GM18858 (cell line): ENCODE results near the gene MYBPHL.

Source experiments
- ATAC-seq: cut with Tn5 transposase; IDR thresholded peaks from one replicate; pipeline ENCODE4 v1.9.1; 2021; ENCODE audit not compliant: unreplicated experiment

Gene MYBPHL

GRCh38 chr1:109281680-109282496 lies 24.9 kb downstream of the MYBPHL start:
- ATAC-seq: no peak

DNA sequence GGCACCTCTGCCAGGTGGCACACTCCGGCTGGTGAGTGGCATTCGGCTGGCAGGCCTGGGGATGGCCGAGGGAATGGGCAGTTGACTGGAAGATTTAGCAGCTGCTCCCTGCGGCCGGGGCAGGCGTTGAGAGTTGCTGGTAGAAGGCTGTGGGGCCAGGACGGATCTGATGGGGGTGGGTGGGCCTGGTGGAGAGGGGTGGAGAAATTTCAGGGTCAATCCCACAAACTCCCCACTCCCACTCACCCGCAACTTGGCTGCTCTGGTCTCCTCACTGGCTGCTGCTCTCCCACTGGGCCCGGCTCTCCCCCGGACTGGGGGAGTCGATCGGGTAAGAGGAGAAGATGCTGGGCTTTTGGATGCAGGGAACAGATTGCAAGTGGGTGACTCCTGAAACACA lies 25.9 kb downstream of the MYBPHL start:
- ATAC-seq: no peak

DNA sequence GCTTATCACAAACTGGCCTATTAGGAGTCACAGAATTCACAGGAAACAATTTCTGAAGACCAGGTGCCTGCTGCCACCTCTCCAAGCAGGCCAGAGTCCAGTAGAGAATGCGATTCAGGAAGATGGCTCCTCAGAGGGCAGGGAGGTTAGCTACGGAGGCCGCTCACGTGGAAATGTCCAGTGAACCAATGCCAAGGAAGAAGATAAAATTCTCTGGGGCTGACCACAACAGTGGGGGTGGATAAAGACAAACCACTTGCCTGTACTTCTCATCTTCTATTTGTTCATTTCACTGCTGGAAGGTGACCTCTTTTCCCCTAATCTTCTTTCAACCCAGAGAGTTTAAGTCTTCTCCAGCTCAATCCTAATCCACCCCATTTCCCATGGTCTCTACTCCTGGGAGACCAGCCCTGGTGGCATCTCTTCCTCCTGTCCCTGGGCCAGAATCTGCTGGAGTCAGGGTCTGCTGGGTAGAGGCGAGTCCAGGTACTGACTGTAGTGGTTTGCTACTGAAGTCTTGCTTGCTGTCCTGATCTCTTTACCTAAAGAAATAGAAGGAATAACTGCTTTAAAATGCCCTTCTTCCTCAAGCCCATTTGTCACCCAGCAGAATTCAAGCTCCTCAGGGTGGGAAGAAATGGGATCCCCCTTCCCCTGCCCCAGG lies 27.1 kb downstream of the MYBPHL start:
- ATAC-seq: no peak

DNA sequence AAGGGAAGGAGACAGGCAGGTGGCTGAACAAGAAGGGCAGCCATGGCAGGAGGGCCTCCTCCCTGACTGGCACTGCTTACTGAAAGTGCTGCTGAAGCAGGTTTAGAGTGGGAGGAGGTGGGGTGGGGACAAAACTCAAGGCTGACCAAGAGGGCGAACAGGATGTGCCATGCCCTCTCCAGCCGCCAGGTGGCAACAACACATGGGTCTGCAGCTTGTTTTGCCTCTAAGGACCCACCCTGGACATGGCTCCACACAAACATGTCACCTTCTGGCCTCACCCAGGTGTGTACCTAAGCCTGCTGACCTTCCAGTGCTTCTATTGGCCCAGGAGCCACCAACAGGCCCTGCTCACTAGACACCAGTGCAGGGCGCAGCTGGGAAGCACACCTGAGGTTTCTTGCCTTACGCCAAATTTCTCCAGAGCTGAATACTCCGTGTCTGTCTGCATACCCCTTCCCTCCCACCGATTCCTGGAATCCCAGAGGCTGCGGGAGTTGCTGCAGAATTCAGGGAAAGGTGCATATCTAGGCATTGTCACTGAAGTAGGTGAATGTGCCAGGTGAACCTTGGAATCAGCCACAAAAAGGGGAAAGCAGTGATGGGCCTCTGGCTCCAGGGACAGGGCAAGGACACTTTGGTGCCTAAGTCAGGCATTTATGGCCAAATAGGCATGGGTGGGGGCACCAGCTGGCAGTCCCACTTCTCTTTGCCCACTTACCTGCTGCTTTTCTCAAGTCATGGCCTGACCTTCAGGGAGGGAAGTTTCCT lies 29.2 kb downstream of the MYBPHL start:
- peak; percentile 60 for ATAC-seq

DNA sequence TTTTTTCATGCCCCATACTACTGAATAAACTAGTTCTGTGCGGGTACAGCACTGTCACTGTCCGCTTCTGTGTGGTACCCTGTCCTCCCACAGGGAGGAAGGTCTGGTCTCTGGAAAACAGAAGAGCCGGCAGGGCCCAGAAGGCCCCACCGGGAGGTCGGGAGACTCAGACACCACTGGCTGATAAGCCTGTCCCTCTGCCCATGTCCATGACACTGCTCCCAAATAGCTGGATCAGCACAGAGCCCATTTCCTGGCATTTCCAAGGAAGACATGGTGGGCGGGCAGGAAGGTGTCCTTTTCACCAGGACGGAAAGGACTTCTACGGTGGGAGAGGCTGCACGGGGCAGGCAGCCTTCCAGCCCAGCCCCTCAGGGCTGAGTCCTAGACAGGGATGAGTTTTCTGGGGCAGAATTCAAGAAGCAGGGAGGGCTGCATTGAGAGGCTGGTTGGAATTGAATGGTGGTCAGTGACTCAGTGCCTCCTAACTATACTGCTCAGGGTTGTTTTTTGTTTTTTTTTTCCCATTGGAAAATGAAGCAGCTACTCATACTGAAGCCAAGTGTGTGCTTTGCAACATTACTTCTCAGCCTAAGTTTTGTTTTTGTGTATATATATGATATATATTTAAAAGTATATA lies 31.0 kb downstream of the MYBPHL start:
- no peak for ATAC-seq

GRCh38 chr1:109274533-109275476 lies 32.0 kb downstream of the MYBPHL start:
- no peak for ATAC-seq

- ATAC-seq: no peak
These were observed 33.1 kb downstream of the MYBPHL start for GRCh38 chr1:109273570-109274288.

GRCh38 chr1:109272831-109273547 lies 33.8 kb downstream of the MYBPHL start:
- no peak for ATAC-seq

DNA sequence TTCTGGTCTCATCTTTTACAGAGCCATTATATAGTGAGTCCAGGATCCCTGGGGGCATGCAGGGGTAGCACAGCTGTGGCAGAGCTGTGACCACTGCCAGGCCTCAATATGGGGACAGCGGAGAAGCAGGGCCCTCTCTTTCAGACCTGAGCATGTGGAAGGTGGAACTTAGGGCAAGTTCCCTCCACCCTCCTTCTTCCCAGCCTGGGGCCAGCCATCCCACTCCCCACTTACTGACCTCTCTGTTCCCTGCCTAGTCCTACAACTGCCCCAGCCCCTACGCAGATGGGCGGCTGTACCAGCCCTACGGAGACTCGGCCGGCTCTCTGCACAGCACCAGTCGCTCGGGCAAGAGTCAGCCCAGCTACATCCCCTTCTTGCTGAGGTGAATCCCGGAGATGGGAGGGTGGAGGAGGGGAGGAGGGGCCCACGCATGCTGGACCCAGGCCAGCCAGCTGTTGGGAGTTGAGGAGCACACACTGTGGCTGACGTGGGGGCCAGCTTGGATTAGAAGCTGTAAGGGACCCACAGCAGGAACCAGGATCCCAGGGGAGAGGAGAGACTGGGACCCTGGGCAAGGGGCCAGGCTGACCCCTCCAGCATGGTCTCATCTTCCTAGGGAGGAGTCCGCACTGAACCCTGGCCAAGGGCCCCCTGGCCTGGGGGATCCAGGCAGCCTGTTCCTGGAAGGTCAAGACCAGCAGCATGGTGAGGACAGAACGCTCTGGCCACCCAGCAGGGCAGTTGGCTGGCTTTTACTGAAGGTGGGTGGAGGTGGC lies 34.6 kb downstream of the MYBPHL start:
- no peak for ATAC-seq

GRCh38 chr1:109271458-109271857 lies 35.4 kb downstream of the MYBPHL start:
- no peak for ATAC-seq

DNA sequence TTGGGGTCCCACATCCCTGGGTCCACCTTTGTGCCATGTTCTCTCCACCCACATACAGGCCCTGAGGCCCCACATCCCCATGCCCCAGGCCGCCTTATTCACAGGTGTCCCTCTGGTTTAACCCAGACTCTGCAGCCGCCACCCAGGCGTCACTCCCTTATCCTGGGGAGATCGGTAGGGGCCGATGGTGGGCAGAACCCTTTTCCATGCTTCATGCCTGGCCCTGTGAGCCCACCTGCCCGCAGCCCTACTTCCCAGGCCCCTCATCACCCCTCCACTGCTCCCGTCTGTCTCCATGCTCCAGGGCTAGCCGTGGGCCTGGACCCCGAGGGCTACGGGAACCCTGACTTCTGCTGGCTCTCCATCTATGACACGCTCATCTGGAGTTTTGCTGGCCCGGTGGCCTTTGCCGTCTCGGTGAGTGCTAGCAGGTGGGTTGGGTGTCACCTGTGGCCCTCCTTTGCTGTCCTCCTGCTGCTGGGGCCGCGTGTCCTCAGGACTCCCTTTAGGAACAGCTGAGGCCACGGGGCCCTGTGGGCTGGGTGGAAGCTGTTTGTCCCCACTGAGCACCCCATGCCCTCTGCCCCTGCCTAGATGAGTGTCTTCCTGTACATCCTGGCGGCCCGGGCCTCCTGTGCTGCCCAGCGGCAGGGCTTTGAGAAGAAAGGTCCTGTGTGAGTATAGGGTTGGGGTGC lies 36.0 kb downstream of the MYBPHL start:
- ATAC-seq: no peak

DNA sequence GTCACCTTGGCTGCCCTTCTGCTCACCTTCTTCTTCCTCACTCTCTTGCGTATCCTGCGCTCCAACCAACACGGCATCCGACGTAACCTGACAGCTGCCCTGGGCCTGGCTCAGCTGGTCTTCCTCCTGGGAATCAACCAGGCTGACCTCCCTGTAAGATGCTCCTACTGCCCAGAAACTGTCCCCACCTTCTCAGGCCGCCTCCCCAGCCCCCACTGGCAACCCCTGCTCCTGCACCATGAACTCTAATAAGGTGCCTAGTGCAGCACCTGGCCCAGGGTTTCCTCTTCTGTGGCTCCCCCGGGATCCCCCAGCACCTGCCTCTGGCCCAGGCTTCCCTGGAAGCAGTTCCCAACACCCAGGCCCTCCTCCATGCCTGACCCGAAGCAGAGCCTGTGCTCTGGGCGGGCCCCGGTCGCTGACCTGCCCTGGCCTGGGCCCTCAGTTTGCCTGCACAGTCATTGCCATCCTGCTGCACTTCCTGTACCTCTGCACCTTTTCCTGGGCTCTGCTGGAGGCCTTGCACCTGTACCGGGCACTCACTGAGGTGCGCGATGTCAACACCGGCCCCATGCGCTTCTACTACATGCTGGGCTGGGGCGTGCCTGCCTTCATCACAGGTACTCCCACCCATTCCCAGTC lies 36.7 kb downstream of the MYBPHL start:
- ATAC-seq: no peak

GRCh38 chr1:109269212-109269980 lies 37.4 kb downstream of the MYBPHL start:
- ATAC-seq: no peak

DNA sequence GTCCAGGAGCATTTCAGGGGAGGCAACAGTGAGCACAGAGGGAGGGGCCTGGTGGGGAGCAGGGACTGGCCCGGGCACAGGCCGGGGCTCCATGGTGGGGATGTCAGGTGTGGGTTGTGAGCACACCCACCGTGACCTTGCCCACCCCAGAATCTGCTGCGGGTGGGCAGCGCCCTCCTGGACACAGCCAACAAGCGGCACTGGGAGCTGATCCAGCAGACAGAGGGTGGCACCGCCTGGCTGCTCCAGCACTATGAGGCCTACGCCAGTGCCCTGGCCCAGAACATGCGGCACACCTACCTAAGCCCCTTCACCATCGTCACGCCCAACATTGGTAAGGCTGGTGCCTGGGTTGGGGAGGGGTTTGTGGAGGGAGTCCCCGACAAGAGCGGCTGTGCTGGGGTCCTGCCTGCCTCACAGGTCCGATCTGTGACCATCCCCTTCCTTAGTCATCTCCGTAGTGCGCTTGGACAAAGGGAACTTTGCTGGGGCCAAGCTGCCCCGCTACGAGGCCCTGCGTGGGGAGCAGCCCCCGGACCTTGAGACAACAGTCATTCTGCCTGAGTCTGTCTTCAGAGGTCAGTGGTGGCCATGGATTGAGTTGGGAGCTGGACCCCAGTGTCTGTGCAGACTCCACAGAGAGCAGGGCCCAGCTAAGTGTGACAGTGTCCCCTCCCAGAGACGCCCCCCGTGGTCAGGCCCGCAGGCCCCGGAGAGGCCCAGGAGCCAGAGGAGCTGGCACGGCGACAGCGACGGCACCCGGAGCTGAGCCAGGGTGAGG lies 38.2 kb downstream of the MYBPHL start:
- ATAC-seq: no peak

GRCh38 chr1:109267743-109268300 lies 39.0 kb downstream of the MYBPHL start:
- no peak for ATAC-seq
